ENCODE measurements around the gene BBIP1. TPM values are rescaled to one million over a fixed set of nuclear protein-coding genes. Genes with fewer than 3 reads are reported as not detected.
A peak's percentile ranks its signal among the peaks of the same experiment; 100 is the strongest.

The BBIP1 gene
- polyA plus RNA-seq, 3 donors, result 16.2 to 41.1 (median 26.6) TPM

DNA sequence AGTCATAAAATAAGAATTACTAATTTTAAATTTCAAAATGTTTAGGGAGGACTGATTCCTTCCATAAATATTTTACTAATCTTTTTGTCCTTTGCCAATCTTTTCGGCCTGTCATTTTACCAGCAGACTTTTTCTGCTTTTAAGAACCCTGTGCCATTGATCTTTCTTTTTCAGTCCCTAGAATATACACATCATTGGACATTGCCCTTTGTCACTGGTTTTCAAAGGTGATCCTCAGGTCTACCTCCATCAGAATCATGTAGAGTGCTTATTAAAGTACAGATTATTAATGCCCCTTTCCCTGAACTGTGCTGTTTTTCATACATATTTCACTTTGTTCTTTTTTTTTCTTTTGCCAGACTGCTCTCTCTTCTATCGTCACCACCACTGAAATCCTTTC, 44.2 kb upstream of the BBIP1 start:
- no peak overlapping the region for H3K4me3 ChIP-seq (replicated peaks in 1 of 3; ENCODE audit: low read depth in 2 of 3, low read length in 3 of 3)
- peaks cover 5 to 24% of the 10 kb centered on the region in 2 donors for H3K36me3 ChIP-seq (replicated peaks in 1 of 2; ENCODE audit: control insufficient read depth in 1 of 2, insufficient read depth in 2 of 2, low read length in 2 of 2)
- H3K27ac Mint-ChIP-seq, result peak overlapping the region in 4 of 7 donors; percentile 4 to 59 (median 37)
- H3K36me3 Mint-ChIP-seq, result peaks cover 10 to 17% of the 10 kb centered on the region in 2 donors
- DNase-seq, result no peak
- H3K9me3 Mint-ChIP-seq, result no peaks in the 10 kb centered on the region
- H3K4me1 Mint-ChIP-seq, result peaks cover 21% of the 10 kb centered on the region
- H3K27ac ChIP-seq (ENCODE audit: low read depth in 1 of 2, low read length in 2 of 2), result no peak overlapping the region
- H3K79me2 ChIP-seq (ENCODE audit: insufficient read depth, low read length), result peaks cover 100% of the 10 kb centered on the region
- no peak overlapping the region for H3K4me2 ChIP-seq (replicated peaks; ENCODE audit: extremely low read depth, low read length, poor library complexity, severe bottlenecking)
- no peak overlapping the region for H3K9ac ChIP-seq (ENCODE audit: insufficient read depth, low read length, poor library complexity, severe bottlenecking)
- H3K27me3 ChIP-seq (ENCODE audit: control insufficient read depth in 2 of 2, insufficient read depth in 2 of 2, low read length in 2 of 2), result no peaks in the 10 kb centered on the region
- no peaks in the 10 kb centered on the region for H3K4me1 ChIP-seq (ENCODE audit: control insufficient read depth in 1 of 2, insufficient read depth in 2 of 2, low read length in 2 of 2)
- TF ChIP-seq, protein P1, sequence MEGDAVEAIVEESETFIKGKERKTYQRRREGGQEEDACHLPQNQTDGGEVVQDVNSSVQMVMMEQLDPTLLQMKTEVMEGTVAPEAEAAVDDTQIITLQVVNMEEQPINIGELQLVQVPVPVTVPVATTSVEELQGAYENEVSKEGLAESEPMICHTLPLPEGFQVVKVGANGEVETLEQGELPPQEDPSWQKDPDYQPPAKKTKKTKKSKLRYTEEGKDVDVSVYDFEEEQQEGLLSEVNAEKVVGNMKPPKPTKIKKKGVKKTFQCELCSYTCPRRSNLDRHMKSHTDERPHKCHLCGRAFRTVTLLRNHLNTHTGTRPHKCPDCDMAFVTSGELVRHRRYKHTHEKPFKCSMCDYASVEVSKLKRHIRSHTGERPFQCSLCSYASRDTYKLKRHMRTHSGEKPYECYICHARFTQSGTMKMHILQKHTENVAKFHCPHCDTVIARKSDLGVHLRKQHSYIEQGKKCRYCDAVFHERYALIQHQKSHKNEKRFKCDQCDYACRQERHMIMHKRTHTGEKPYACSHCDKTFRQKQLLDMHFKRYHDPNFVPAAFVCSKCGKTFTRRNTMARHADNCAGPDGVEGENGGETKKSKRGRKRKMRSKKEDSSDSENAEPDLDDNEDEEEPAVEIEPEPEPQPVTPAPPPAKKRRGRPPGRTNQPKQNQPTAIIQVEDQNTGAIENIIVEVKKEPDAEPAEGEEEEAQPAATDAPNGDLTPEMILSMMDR (IDR thresholded peaks at IDR 0.05), result no peak
- no peak overlapping the region for H3K4me3 Mint-ChIP-seq
- H3K27me3 Mint-ChIP-seq (ENCODE audit: low read depth in 3 of 3), result no peaks in the 10 kb centered on the region
- no CpG with 5 or more reads among the region's 2 CpGs for WGBS (ENCODE audit: insufficient coverage)
- no peak overlapping the region for H2AFZ ChIP-seq (ENCODE audit: insufficient read depth, low read depth, low read length, poor library complexity, severe bottlenecking)
- intact Hi-C loops (cut with micrococcal nuclease), result no loop called here
- H4K20me1 ChIP-seq (ENCODE audit: insufficient read depth, low read length), result peaks cover 99% of the 10 kb centered on the region
- H3K9me3 ChIP-seq (replicated peaks in 1 of 2; ENCODE audit: control insufficient read depth in 1 of 2, insufficient read depth in 1 of 2, low read length in 2 of 2), result no peaks in the 10 kb centered on the region

DNA sequence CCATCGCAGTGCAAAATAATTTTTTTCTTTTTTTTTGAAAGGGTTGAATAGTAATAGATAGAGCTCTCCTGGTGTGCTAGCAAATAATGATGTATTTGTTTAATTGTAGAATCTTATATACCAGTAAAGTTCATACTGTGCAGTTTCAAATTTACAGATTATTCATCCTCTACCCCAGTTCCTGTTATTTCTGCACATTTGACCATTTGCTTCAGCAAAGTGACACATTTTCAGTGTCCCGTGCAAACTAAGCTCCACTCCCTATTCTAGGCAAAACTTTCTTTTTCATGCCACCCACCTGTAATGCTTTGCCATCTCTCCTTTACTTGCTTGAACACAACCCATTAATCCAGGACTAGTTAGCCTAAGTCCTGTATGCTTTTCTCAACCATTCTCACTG, 43.5 kb upstream of the BBIP1 start:
- Histone ChIP-seq H3K4me1 (ENCODE audit: control insufficient read depth in 1 of 2, insufficient read depth in 2 of 2, low read length in 2 of 2) (no peaks in the 10 kb centered on the region), H2AFZ (ENCODE audit: insufficient read depth, low read depth, low read length, poor library complexity, severe bottlenecking) (no peak overlapping the region), H3K4me3 (replicated peaks in 1 of 3; ENCODE audit: low read depth in 2 of 3, low read length in 3 of 3) (no peak overlapping the region), H3K9ac (ENCODE audit: insufficient read depth, low read length, poor library complexity, severe bottlenecking) (no peak overlapping the region), H4K20me1 (ENCODE audit: insufficient read depth, low read length) (peaks cover 99% of the 10 kb centered on the region), H3K4me2 (replicated peaks; ENCODE audit: extremely low read depth, low read length, poor library complexity, severe bottlenecking) (no peak overlapping the region), H3K36me3 (replicated peaks in 1 of 2; ENCODE audit: control insufficient read depth in 1 of 2, insufficient read depth in 2 of 2, low read length in 2 of 2) (peaks cover 5 to 20% of the 10 kb centered on the region in 2 donors), H3K9me3 (replicated peaks in 1 of 2; ENCODE audit: control insufficient read depth in 1 of 2, insufficient read depth in 1 of 2, low read length in 2 of 2) (no peaks in the 10 kb centered on the region), H3K79me2 (ENCODE audit: insufficient read depth, low read length) (peaks cover 100% of the 10 kb centered on the region), H3K27ac (ENCODE audit: low read depth in 1 of 2, low read length in 2 of 2) (no peak overlapping the region), H3K27me3 (ENCODE audit: control insufficient read depth in 2 of 2, insufficient read depth in 2 of 2, low read length in 2 of 2) (no peaks in the 10 kb centered on the region)
- Mint-ChIP-seq H3K4me1 (peaks cover 21% of the 10 kb centered on the region), H3K4me3 (no peak overlapping the region), H3K27me3 (ENCODE audit: low read depth in 3 of 3) (no peaks in the 10 kb centered on the region), H3K36me3 (peaks cover 10 to 17% of the 10 kb centered on the region in 2 donors), H3K27ac (peak overlapping the region in 1 of 7 donors; percentile 6), H3K9me3 (no peaks in the 10 kb centered on the region)
- intact Hi-C loops (cut with micrococcal nuclease), result no loop called here
- WGBS (ENCODE audit: insufficient coverage), result 57% methylated on average over 1 of the region's 2 CpGs
- no peak for DNase-seq
- TF ChIP-seq, protein P1 (IDR thresholded peaks at IDR 0.05), result no peak

Data from CD14-positive monocyte (primary cell).